ENCODE measurements around the gene DNPEP. TPM values are rescaled to one million over a fixed set of nuclear protein-coding genes. Genes with fewer than 3 reads are reported as not detected.

Gene DNPEP
- total RNA-seq, 1 experiment from 2014 or later = 60.9 TPM

DNA sequence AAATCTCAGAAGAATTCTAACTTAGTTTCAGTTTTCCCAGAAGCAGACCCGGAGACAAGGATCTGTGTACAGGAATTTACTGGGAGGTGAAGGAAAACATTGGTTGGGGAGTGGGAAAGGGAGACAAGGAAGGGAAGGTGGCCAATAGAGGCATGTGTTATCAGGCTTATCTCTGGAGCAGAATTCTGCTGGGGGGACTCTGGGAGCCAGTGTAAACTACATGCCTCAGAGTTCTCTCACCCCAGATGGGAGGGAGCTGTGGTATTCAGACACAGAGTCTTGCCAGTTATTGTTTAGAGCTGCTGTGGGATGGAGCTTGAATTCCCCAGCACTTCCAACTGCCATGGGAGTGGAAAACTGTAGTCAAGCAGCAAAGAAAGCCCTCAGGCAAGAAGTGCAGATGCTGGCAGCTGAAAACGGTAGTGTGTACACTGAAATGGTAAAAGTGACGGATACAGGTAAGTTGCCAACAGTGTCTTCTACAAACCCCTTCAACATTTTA is 19.0 kb downstream of the DNPEP start:
- DNase-seq = no peak
- Histone ChIP-seq H2AFZ (ENCODE audit: low read length) (no peak overlapping the region), H3K4me1 (ENCODE audit: insufficient read depth, low read length) (no peaks in the 10 kb centered on the region), H3T11ph (ENCODE audit: low read length) (no peak overlapping the region), H3K27ac (ENCODE audit: insufficient read length, low read depth, low read length) (no peak overlapping the region), H3K23ac (ENCODE audit: insufficient read length, low read depth, low read length) (no peak overlapping the region), H2BK15ac (ENCODE audit: low read depth, low read length) (no peak overlapping the region), H3K79me2 (ENCODE audit: insufficient read depth, low read length) (no peaks in the 10 kb centered on the region), H2BK20ac (ENCODE audit: low read depth, low read length, poor library complexity, severe bottlenecking) (no peak overlapping the region), H2BK5ac (ENCODE audit: insufficient read length, low read length) (no peak overlapping the region), H4K20me1 (ENCODE audit: control insufficient read depth, insufficient read depth, insufficient read length) (no peaks in the 10 kb centered on the region), H4K5ac (ENCODE audit: insufficient read length, low read depth, low read length) (no peak overlapping the region), H3K27me3 (ENCODE audit: insufficient read depth, low read length) (no peaks in the 10 kb centered on the region), H4K91ac (ENCODE audit: insufficient read length, low read depth, low read length) (no peak overlapping the region), H2BK12ac (ENCODE audit: insufficient read length, low read depth, low read length) (no peak overlapping the region), H3K14ac (ENCODE audit: insufficient read depth, low read length) (no peak overlapping the region), H3K9ac (ENCODE audit: extremely low read depth, insufficient read length, low read length) (no peak overlapping the region), H2AK5ac (ENCODE audit: insufficient read length, low read length) (no peak overlapping the region), H3K18ac (ENCODE audit: insufficient read length, low read depth, low read length) (no peak overlapping the region), H3K56ac (ENCODE audit: insufficient read length, low read depth, low read length) (no peak overlapping the region), H4K8ac (replicated peaks; ENCODE audit: insufficient read length, low read depth, low read length) (no peak overlapping the region), H3K4me2 (ENCODE audit: insufficient read depth, insufficient read length, low read length) (no peak overlapping the region), H2BK120ac (ENCODE audit: low read depth, low read length, poor library complexity, severe bottlenecking) (no peak overlapping the region), H3K9me3 (ENCODE audit: control insufficient read depth, low read depth, low read length) (no peaks in the 10 kb centered on the region), H3K79me1 (ENCODE audit: insufficient read depth, low read depth, low read length, poor library complexity, severe bottlenecking) (no peaks in the 10 kb centered on the region), H3K23me2 (ENCODE audit: insufficient read length, low read depth, low read length, poor library complexity, severe bottlenecking) (no peaks in the 10 kb centered on the region), H3K4ac (ENCODE audit: low read depth, low read length) (no peak overlapping the region)
- no peaks in the 10 kb centered on the region; the same call in 1 of the 2 replicates for H3K27me3 Mint-ChIP-seq (ENCODE audit: low read depth)
- H3K4me1 Mint-ChIP-seq = peaks cover 0 to 3% of the 10 kb centered on the region in 2 experiments; a peak in 1 of 4 replicates
- H3K36me3 Mint-ChIP-seq (ENCODE audit: insufficient read depth in 1 of 3, low read depth in 3 of 3) = peaks cover 4% of the 10 kb centered on the region in 3 experiments; a peak in 5 of 7 replicates
- no peaks in the 10 kb centered on the region for H3K9me3 Mint-ChIP-seq
- no peak overlapping the region for H3K27ac Mint-ChIP-seq
- H3K4me3 Mint-ChIP-seq = no peak overlapping the region
- TF ChIP-seq CTCF (conservative IDR thresholded peaks at IDR 0.05) = no peak
- no CpG with 5 or more reads among the region's 3 CpGs for WGBS (ENCODE audit: extremely low coverage, insufficient read length, low lambda C conversion rate)
